GM19351 (cell line): ENCODE measurements around the gene TMEM42.
"Not testable (repeated sequence)": the region's sequence is repeated elsewhere in the genome, so short reads cannot be mapped to it uniquely, and the experiment has no call there.

Experiments used
- ATAC-seq: cut with Tn5 transposase; IDR thresholded peaks from one replicate; pipeline ENCODE4 v1.9.1; 2021; ENCODE audit warnings: mild to moderate bottlenecking, moderate library complexity; ENCODE audit not compliant: unreplicated experiment

Gene TMEM42

GRCh38 chr3:44861412-44862225, at the start of gene TMEM42:
TMEM42 (plus strand) TSS chr3:44861912; CDS start chr3:44861925, 13 bp downstream.
- ATAC-seq, result peak; percentile 90

GRCh38 chr3:44814751-44815150, 47.0 kb upstream of the TMEM42 start:
- no peak for ATAC-seq

GRCh38 chr3:44816334-44816733, 45.4 kb upstream of the TMEM42 start:
- ATAC-seq, result not testable (repeated sequence)

- not testable (repeated sequence) for ATAC-seq
Measured at GRCh38 chr3:44821206-44821605, 40.5 kb upstream of the TMEM42 start.

GRCh38 chr3:44825264-44825925, 36.3 kb upstream of the TMEM42 start:
- ATAC-seq, result no peak

- ATAC-seq, result no peak
Measured at GRCh38 chr3:44827196-44827595, 34.5 kb upstream of the TMEM42 start.

GRCh38 chr3:44831232-44831631, 30.5 kb upstream of the TMEM42 start:
- no peak for ATAC-seq

- ATAC-seq, result no peak
Measured at GRCh38 chr3:44832032-44832431, 29.7 kb upstream of the TMEM42 start.

- no peak for ATAC-seq
Measured at GRCh38 chr3:44832965-44833364, 28.7 kb upstream of the TMEM42 start.

- no peak for ATAC-seq
Measured at GRCh38 chr3:44833394-44833793, 28.3 kb upstream of the TMEM42 start.

- no peak for ATAC-seq
Measured at GRCh38 chr3:44835684-44836083, 26.0 kb upstream of the TMEM42 start.

GRCh38 chr3:44842376-44842775, 19.3 kb upstream of the TMEM42 start:
- ATAC-seq, result no peak

- no peak for ATAC-seq
Measured at GRCh38 chr3:44845528-44846520, 15.9 kb upstream of the TMEM42 start.

GRCh38 chr3:44848634-44849033, 13.1 kb upstream of the TMEM42 start:
- no peak for ATAC-seq

GRCh38 chr3:44856663-44857062, 5.0 kb upstream of the TMEM42 start:
- ATAC-seq, result not testable (repeated sequence)

GRCh38 chr3:44860117-44860516, 1.6 kb upstream of the TMEM42 start:
- ATAC-seq, result no peak

- peak; percentile 26 for ATAC-seq
Measured at GRCh38 chr3:44862226-44862637, 520 bp downstream of the TMEM42 start.

GRCh38 chr3:44865272-44866035, 3.7 kb downstream of the TMEM42 start:
- no peak for ATAC-seq

GRCh38 chr3:44867421-44868111, 5.9 kb downstream of the TMEM42 start:
- no peak for ATAC-seq
